CD4-positive, alpha-beta T cell treated with Interleukin-1 beta for 1 hour (primary cell): ENCODE results near the gene TMEM207.

Source experiments
- DNase-seq, 2 donors: peaks; one replicate each; pipeline ENCODE4 v3.0.0-alpha.2; 2020 to 2022

TMEM207 gene

GRCh38 chr3:190443257-190443656 lies 6.4 kb downstream of the TMEM207 start:
- DNase-seq = no peak

GRCh38 chr3:190442240-190442639 lies 7.5 kb downstream of the TMEM207 start:
- DNase-seq = no peak

- DNase-seq = no peak
These were observed 13.4 kb downstream of the TMEM207 start for GRCh38 chr3:190436331-190436730.

- no peak for DNase-seq
These were observed 14.1 kb downstream of the TMEM207 start for GRCh38 chr3:190435618-190436017.

GRCh38 chr3:190433626-190434025 lies 16.1 kb downstream of the TMEM207 start:
- no peak for DNase-seq

GRCh38 chr3:190432216-190432615 lies 17.5 kb downstream of the TMEM207 start:
- no peak for DNase-seq

GRCh38 chr3:190430906-190431305 lies 18.8 kb downstream of the TMEM207 start:
- no peak for DNase-seq

GRCh38 chr3:190429681-190430080 lies 20.0 kb downstream of the TMEM207 start:
- no peak for DNase-seq

- DNase-seq = no peak
These were observed 22.7 kb downstream of the TMEM207 start for GRCh38 chr3:190426806-190427507.

GRCh38 chr3:190425833-190426232 lies 23.9 kb downstream of the TMEM207 start:
- no peak for DNase-seq

- DNase-seq = peak; percentile 15 to 47
These were observed 24.9 kb downstream of the TMEM207 start for GRCh38 chr3:190424478-190425439.

GRCh38 chr3:190424108-190424477 lies 25.6 kb downstream of the TMEM207 start:
- DNase-seq = no peak

- no peak for DNase-seq
These were observed 35.4 kb downstream of the TMEM207 start for GRCh38 chr3:190414297-190414696.

GRCh38 chr3:190404715-190405114 lies 45.0 kb downstream of the TMEM207 start:
- DNase-seq = no peak

- no peak for DNase-seq
These were observed 47.7 kb downstream of the TMEM207 start for GRCh38 chr3:190401963-190402362.

GRCh38 chr3:190399677-190400076 lies 50.0 kb downstream of the TMEM207 start:
- no peak for DNase-seq

GRCh38 chr3:190397889-190398288 lies 51.8 kb downstream of the TMEM207 start:
- DNase-seq = no peak

GRCh38 chr3:190396001-190396400 lies 53.7 kb downstream of the TMEM207 start:
- no peak for DNase-seq

GRCh38 chr3:190388703-190389102 lies 61.0 kb downstream of the TMEM207 start:
- no peak for DNase-seq

- DNase-seq = no peak
These were observed 62.0 kb downstream of the TMEM207 start, which contains the start of gene CLDN16 for GRCh38 chr3:190387578-190388213. TSS of gene CLDN16 (plus strand) at chr3:190388163. CDS start at chr3:190388330, 167 bp downstream.

- no peak for DNase-seq
These were observed 63.7 kb downstream of the TMEM207 start for GRCh38 chr3:190385731-190386688.

GRCh38 chr3:190384309-190384756 lies 65.4 kb downstream of the TMEM207 start:
- no peak for DNase-seq
